ENCODE data around the gene ATN1.

Gene ATN1

DNA sequence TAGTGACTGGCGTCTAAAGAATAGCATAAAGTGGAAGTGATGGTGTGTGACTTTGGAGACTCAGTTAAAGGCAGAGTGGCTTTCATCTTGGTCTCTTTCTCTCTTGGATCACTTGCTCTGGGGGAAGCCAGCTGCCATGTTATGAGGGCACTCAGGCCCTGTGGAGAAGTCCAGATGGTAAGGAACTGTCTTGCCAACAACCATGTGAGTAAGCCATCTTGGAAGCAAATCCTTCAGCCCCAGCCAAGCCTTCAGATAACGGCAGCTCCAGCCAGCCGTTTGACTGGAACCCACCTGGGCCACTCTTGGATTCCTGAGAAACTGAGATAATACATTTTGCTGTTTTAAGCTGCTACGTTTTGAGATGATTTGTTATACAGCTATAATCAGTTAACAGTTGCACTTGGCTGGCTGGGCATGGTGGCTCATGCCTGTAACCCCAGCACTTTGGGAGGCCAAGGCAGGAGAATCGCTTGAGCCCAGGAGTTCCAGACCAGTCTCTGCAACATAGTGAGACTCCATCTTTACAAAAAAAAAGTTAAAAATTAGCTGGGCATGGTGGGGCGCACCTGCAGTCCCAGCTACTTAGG is 30.8 kb upstream of the ATN1 start:
- Histone ChIP-seq H3K4me3 (ENCODE audit: low read depth, low read length) (no peak overlapping the region), H3K4me1 (ENCODE audit: control insufficient read depth, insufficient read depth, low read length) (0 out of 2 replicates have a peak, but pooled peaks cover 3% of the 10 kb centered on the region), H3K27ac (ENCODE audit: extremely low read depth, low read depth, low read length) (no peak overlapping the region), H3K9me3 (ENCODE audit: control insufficient read depth, insufficient read depth, low read depth, low read length) (no peaks in the 10 kb centered on the region), H3K36me3 (ENCODE audit: control insufficient read depth in 2 of 2, insufficient read depth in 1 of 2, low read length in 2 of 2) (no peaks in the 10 kb centered on the region)
- TF ChIP-seq ZNF132 (tag by site-specific recombination; IDR thresholded peaks at IDR 0.05; ENCODE audit: borderline replicate concordance) (no peak), HOXC10 (CRISPR knock-in tag; IDR thresholded peaks at IDR 0.05) (no peak), ZSCAN16 (tag by site-specific recombination; IDR thresholded peaks at IDR 0.05) (no peak)
- CTCF ChIA-PET, result interaction anchor here (0.5 to 1.8 kb wide), 5 partner anchors 9 to 265 kb away, joined by 3 to 10 read pairs (median 4); partner anchors contain the start of gene SPSB2
- POLR2A ChIA-PET, result no interaction called here

DNA sequence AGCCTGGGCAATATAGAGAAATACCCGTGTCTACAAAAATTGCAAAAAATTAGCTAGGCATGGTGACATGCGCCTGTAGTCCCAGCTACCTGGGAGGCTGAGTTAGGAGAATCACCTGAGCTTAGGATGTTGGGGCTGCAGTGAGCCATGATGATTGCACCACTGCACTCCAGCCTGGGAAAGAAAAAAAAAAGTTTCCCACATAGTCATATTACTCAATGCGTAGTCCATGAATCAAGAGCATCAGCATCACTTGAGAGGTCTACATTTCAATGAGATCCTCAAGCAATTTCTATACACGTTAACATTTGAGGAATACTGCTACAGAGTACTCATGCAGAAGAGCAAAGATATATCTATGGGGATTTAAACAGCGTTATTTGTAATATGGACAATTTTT is 28.3 kb upstream of the ATN1 start:
- no peaks in the 10 kb centered on the region for H3K36me3 ChIP-seq (ENCODE audit: control insufficient read depth in 2 of 2, insufficient read depth in 1 of 2, low read length in 2 of 2)
- peaks cover 13% of the 10 kb centered on the region; the same call in 1 of the 2 replicates for H3K4me1 ChIP-seq (ENCODE audit: control insufficient read depth, insufficient read depth, low read length)
- TF ChIP-seq ZNF776 (tag by site-specific recombination; IDR thresholded peaks at IDR 0.05; ENCODE audit: borderline replicate concordance) (no peak), WT1 (tag by site-specific recombination; IDR thresholded peaks at IDR 0.05) (no peak), ZSCAN30 (tag by site-specific recombination; IDR thresholded peaks at IDR 0.05) (no peak), ZNF138 (tag by site-specific recombination; IDR thresholded peaks at IDR 0.05; ENCODE audit: borderline replicate concordance) (no peak), ZNF2 (tag by site-specific recombination; IDR thresholded peaks at IDR 0.05) (no peak), SCRT2 (tag by site-specific recombination; IDR thresholded peaks at IDR 0.05) (no peak), ZNF350 (tag by site-specific recombination; IDR thresholded peaks at IDR 0.05) (no peak), ZSCAN16 (tag by site-specific recombination; IDR thresholded peaks at IDR 0.05) (no peak), ZNF221 (tag by site-specific recombination; IDR thresholded peaks at IDR 0.05; ENCODE audit: borderline replicate concordance) (no peak), ZNF473 (tag by site-specific recombination; IDR thresholded peaks at IDR 0.05) (no peak), ZNF521 (tag by site-specific recombination; IDR thresholded peaks at IDR 0.05) (no peak), ZNF426 (tag by site-specific recombination; IDR thresholded peaks at IDR 0.05) (no peak)
- TF ChIP-seq, protein P1, sequence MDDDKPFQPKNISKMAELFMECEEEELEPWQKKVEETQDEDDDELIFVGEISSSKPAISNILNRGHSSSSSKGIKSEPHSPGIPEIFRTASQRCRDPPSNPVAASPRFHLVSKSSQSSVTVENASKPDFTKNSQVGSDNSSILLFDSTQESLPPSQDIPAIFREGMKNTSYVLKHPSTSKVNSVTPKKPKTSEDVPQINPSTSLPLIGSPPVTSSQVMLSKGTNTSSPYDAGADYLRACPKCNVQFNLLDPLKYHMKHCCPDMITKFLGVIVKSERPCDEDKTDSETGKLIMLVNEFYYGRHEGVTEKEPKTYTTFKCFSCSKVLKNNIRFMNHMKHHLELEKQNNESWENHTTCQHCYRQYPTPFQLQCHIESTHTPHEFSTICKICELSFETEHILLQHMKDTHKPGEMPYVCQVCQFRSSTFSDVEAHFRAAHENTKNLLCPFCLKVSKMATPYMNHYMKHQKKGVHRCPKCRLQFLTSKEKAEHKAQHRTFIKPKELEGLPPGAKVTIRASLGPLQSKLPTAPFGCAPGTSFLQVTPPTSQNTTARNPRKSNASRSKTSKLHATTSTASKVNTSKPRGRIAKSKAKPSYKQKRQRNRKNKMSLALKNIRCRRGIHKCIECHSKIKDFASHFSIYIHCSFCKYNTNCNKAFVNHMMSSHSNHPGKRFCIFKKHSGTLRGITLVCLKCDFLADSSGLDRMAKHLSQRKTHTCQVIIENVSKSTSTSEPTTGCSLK (tag by site-specific recombination; IDR thresholded peaks at IDR 0.05), result no peak
- TF ChIP-seq, protein P2, sequence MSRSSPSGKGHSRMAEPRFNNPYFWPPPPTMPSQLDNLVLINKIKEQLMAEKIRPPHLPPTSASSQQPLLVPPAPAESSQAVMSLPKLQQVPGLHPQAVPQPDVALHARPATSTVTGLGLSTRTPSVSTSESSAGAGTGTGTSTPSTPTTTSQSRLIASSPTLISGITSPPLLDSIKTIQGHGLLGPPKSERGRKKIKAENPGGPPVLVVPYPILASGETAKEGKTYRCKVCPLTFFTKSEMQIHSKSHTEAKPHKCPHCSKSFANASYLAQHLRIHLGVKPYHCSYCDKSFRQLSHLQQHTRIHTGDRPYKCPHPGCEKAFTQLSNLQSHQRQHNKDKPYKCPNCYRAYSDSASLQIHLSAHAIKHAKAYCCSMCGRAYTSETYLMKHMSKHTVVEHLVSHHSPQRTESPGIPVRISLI (tag by site-specific recombination; IDR thresholded peaks at IDR 0.05), result no peak
- TF ChIP-seq, protein P3, sequence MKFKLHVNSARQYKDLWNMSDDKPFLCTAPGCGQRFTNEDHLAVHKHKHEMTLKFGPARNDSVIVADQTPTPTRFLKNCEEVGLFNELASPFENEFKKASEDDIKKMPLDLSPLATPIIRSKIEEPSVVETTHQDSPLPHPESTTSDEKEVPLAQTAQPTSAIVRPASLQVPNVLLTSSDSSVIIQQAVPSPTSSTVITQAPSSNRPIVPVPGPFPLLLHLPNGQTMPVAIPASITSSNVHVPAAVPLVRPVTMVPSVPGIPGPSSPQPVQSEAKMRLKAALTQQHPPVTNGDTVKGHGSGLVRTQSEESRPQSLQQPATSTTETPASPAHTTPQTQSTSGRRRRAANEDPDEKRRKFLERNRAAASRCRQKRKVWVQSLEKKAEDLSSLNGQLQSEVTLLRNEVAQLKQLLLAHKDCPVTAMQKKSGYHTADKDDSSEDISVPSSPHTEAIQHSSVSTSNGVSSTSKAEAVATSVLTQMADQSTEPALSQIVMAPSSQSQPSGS (tag by site-specific recombination; IDR thresholded peaks at IDR 0.05; ENCODE audit: low read depth), result no peak
- TF ChIP-seq, protein P4, sequence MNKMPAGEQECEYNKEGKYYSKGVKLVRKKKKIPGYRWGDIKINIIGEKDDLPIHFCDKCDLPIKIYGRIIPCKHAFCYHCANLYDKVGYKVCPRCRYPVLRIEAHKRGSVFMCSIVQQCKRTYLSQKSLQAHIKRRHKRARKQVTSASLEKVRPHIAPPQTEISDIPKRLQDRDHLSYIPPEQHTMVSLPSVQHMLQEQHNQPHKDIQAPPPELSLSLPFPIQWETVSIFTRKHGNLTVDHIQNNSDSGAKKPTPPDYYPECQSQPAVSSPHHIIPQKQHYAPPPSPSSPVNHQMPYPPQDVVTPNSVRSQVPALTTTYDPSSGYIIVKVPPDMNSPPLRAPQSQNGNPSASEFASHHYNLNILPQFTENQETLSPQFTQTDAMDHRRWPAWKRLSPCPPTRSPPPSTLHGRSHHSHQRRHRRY (tag by site-specific recombination; IDR thresholded peaks at IDR 0.05), result no peak
- TF ChIP-seq, protein P5, sequence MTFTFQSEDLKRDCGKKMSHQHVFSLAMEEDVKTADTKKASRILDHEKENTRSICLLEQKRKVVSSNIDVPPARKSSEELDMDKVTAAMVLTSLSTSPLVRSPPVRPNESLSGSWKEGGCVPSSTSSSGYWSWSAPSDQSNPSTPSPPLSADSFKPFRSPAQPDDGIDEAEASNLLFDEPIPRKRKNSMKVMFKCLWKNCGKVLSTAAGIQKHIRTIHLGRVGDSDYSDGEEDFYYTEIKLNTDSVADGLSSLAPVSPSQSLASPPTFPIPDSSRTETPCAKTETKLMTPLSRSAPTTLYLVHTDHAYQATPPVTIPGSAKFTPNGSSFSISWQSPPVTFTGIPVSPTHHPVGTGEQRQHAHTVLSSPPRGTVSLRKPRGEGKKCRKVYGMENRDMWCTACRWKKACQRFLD (tag by site-specific recombination; IDR thresholded peaks at IDR 0.05), result no peak
- H3K4me3 ChIP-seq (ENCODE audit: low read depth, low read length), result no peak overlapping the region
- POLR2A ChIA-PET, result no interaction called here
- H3K27ac ChIP-seq (ENCODE audit: extremely low read depth, low read depth, low read length), result no peak overlapping the region
- CTCF ChIA-PET, result interaction anchor here (0.8 to 1.7 kb wide), 2 partner anchors 16 to 29 kb away, joined by 3 to 5 read pairs; no protein-coding TSS in a partner anchor
- no peaks in the 10 kb centered on the region for H3K9me3 ChIP-seq (ENCODE audit: control insufficient read depth, insufficient read depth, low read depth, low read length)
